IMR-90 (cell line): ENCODE measurements around the gene RIOK1. TPM values are rescaled to one million over a fixed set of nuclear protein-coding genes. Genes with fewer than 3 reads are reported as not detected.
A peak's percentile ranks its signal among the peaks of the same experiment; 100 is the strongest.

Experiments
- ATAC-seq: fragments of 200-7000 bp; cut with Tn5 transposase; 2 replicates; pipeline ENCODE4 v1.9.1; 2020; ENCODE audit warnings: low read depth, mild to moderate bottlenecking, moderate library complexity
- BruUV-seq: library from RNA; stranded (reverse); fragments of 400-500 nt; replicated peaks from 2 replicates; lab custom pipeline; 2021; lab: Mats Ljungman, UMichigan
- CTCF ChIA-PET: fragments of 300-600 bp; formaldehyde crosslinking; extraction: SDS; loops from one replicate; lab custom pipeline; 2021; ENCODE audit warnings: antibody characterized with exemption; lab: Yijun Ruan, JAX
- POLR2A ChIA-PET: fragments of 300-600 bp; sonication (Branson Sonifier 250); formaldehyde crosslinking; loops from one replicate; lab custom pipeline; 2022; ENCODE audit warnings: antibody characterized with exemption; ENCODE audit not compliant: unreplicated experiment; lab: Charles Lee
- DNase-seq: peaks from one replicate; pipeline ENCODE4 v3.0.0; 2013
- H2AFZ ChIP-seq: replicated peaks from 2 replicates; pipeline ENCODE3; 2013; ENCODE audit warnings: low read length, mild to moderate bottlenecking; ENCODE audit not compliant: poor library complexity
- H2AK5ac ChIP-seq: 2 replicates; pipeline ENCODE4 v1.6.1; 2013; ENCODE audit warnings: low read depth, low read length, inconsistent platforms
- H2AK9ac ChIP-seq: replicated peaks from 2 replicates; pipeline ENCODE3; 2013; ENCODE audit warnings: mild to moderate bottlenecking, low read depth, low read length, moderate library complexity; ENCODE audit not compliant: poor library complexity
- H2BK120ac ChIP-seq: 2 replicates; pipeline ENCODE4 v1.6.1; 2013; ENCODE audit warnings: low read depth, low read length, inconsistent platforms
- H2BK15ac ChIP-seq: 3 replicates; pipeline ENCODE4 v1.6.1; 2013; ENCODE audit warnings: low read depth, low read length, inconsistent platforms
- H2BK20ac ChIP-seq: 2 replicates; pipeline ENCODE4 v1.6.1; 2013; ENCODE audit warnings: low read depth, mild to moderate bottlenecking, inconsistent platforms, low read length, moderate library complexity
- H2BK5ac ChIP-seq: 2 replicates; pipeline ENCODE4 v1.6.1; 2013; ENCODE audit warnings: mild to moderate bottlenecking, low read depth, low read length, inconsistent platforms; ENCODE audit not compliant: poor library complexity, severe bottlenecking
- H3K14ac ChIP-seq: replicated peaks from 2 replicates; pipeline ENCODE4 v1.6.1; 2013; ENCODE audit warnings: low read depth, low read length, inconsistent platforms
- H3K18ac ChIP-seq: 2 replicates; pipeline ENCODE4 v1.6.1; 2013; ENCODE audit warnings: low read depth, low read length, control low read depth
- H3K23ac ChIP-seq: 2 replicates; pipeline ENCODE4 v1.6.1; 2013; ENCODE audit warnings: low read depth, low read length, inconsistent platforms
- H3K27ac ChIP-seq: 2 replicates; pipeline ENCODE4 v1.5.1; 2013; ENCODE audit warnings: mild to moderate bottlenecking, control low read depth, low read length; ENCODE audit not compliant: insufficient read depth
- H3K27me3 ChIP-seq: 2 replicates; pipeline ENCODE4 v1.6.1; 2013; ENCODE audit warnings: low read length; ENCODE audit not compliant: control insufficient read depth, insufficient read depth
- H3K36me3 ChIP-seq: 2 replicates; pipeline ENCODE4 v1.6.1; 2013; ENCODE audit warnings: low read length, mixed read lengths; ENCODE audit not compliant: control insufficient read depth, insufficient read depth
- H3K4ac ChIP-seq: 2 replicates; pipeline ENCODE4 v1.6.1; 2013; ENCODE audit warnings: low read depth, low read length, inconsistent platforms
- H3K4me1 ChIP-seq: 2 replicates; pipeline ENCODE4 v1.6.1; 2013; ENCODE audit warnings: low read length, mixed read lengths; ENCODE audit not compliant: control insufficient read depth, insufficient read depth
- H3K4me2 ChIP-seq: 2 replicates; pipeline ENCODE4 v1.6.1; 2013; ENCODE audit warnings: low read depth, mild to moderate bottlenecking, control low read depth, low read length, moderate library complexity
- H3K4me3 ChIP-seq: 2 replicates; pipeline ENCODE4 v1.5.1; 2013; ENCODE audit warnings: low read depth, mild to moderate bottlenecking, control low read depth, low read length, moderate library complexity; ENCODE audit not compliant: insufficient read depth
- H3K56ac ChIP-seq: 2 replicates; pipeline ENCODE4 v1.6.1; 2013; ENCODE audit warnings: low read length, inconsistent platforms; ENCODE audit not compliant: insufficient read depth; ENCODE audit errors: extremely low read depth
- H3K79me1 ChIP-seq, 2 experiments: 2 replicates each; pipeline ENCODE4 v1.6.1; 2013; ENCODE audit warnings: low read length in 2 of 2, inconsistent platforms in 1 of 2, low read depth in 1 of 2
- H3K9ac ChIP-seq: 2 replicates; pipeline ENCODE4 v1.6.1; 2013; ENCODE audit warnings: low read depth, low read length, control low read depth
- H3K9me1 ChIP-seq: 2 replicates; pipeline ENCODE4 v1.6.1; 2013; ENCODE audit warnings: low read length, inconsistent platforms; ENCODE audit not compliant: insufficient read depth
- H3K9me3 ChIP-seq: 2 replicates; pipeline ENCODE4 v1.6.1; 2013; ENCODE audit warnings: low read length; ENCODE audit not compliant: control insufficient read depth, insufficient read depth
- H4K20me1 ChIP-seq: 2 replicates; pipeline ENCODE4 v1.6.1; 2013; ENCODE audit warnings: low read length, inconsistent platforms; ENCODE audit not compliant: insufficient read depth
- H4K5ac ChIP-seq: 2 replicates; pipeline ENCODE4 v1.6.1; 2013; ENCODE audit warnings: mild to moderate bottlenecking, low read depth, low read length, control low read depth
- H4K8ac ChIP-seq, 2 experiments: 2 replicates each; pipeline ENCODE4 v1.6.1; 2013; ENCODE audit warnings: low read depth in 2 of 2, low read length in 2 of 2, control low read depth in 1 of 2, inconsistent platforms in 1 of 2
- H4K91ac ChIP-seq: 2 replicates; pipeline ENCODE4 v1.6.1; 2013; ENCODE audit warnings: low read depth, low read length, inconsistent platforms; ENCODE audit not compliant: insufficient read depth
- CEBPB ChIP-seq: IDR thresholded peaks from 2 replicates; pipeline ENCODE4 v1.6.1; 2012; ENCODE audit warnings: low read depth, low read length, improper control_type of control experiment
- RCOR1 ChIP-seq: IDR thresholded peaks from 2 replicates; pipeline ENCODE4 v1.6.1; 2012; ENCODE audit warnings: mild to moderate bottlenecking, low read length, improper control_type of control experiment; ENCODE audit not compliant: insufficient replicate concordance
- WGBS, 2 experiments: methylation state at CpG; one replicate each; pipeline versions ENCODE4 v1.1.5 to v1.1.7; 2013; ENCODE audit warnings: missing lambda C conversion rate in 2 of 2; ENCODE audit not compliant: insufficient read length in 1 of 2; ENCODE audit errors: extremely low coverage in 2 of 2; 5-methylcytosine and 5-hydroxymethylcytosine counted together
- dilution Hi-C: fragments of 300-500 bp; cut with HindIII; formaldehyde crosslinking; loops from one replicate; pipeline ENCODE4 v1.14.3; 2018; ENCODE audit warnings: low sequenced_read_pairs; ENCODE audit not compliant: unreplicated experiment
- in situ Hi-C: fragments of 300-500 bp; cut with MboI; formaldehyde crosslinking; loops from 3 replicates; pipeline ENCODE4 v1.14.3; 2019; ENCODE audit warnings: low sequenced_read_pairs, inconsistent platforms, mixed read lengths
- intact Hi-C: fragments of 100-400 bp; cut with micrococcal nuclease; formaldehyde crosslinking; loops from 2 replicates; pipeline ENCODE4 v1.10.0; 2022
- polyA plus RNA-seq, 3 experiments: library from polyadenylated mRNA; depleted of rRNA; stranded (reverse); fragments of >200 nt; gene quantifications; 2 replicates each; pipeline ENCODE4 v1.2.3, GENCODE V29; 2012; ENCODE audit warnings: low replicate concordance in 1 of 3
- total RNA-seq: library from RNA; depleted of rRNA; stranded (reverse); fragments of >200 nt; gene quantifications from 2 replicates; pipeline ENCODE4 v1.2.3, GENCODE V29; 2012

Gene RIOK1
- total and polyA plus RNA-seq, 2 of the 4 experiments (the other 2 are of a cell fraction): 17.0 to 17.8 TPM

GRCh38 chr6:7419065-7419464 is 29.5 kb downstream of the RIOK1 start:
- peak overlapping the region; percentile 2; the same call in 1 of the 2 replicates for H3K18ac ChIP-seq
- DNase-seq: peak; percentile 57
- no peak overlapping the region for H2BK20ac ChIP-seq
- no peak overlapping the region for H3K14ac ChIP-seq
- intact Hi-C loops: loop anchor here (2.0 kb wide), 1 partner anchor 172 kb away; the partner anchor contains the start of gene SNRNP48
- H3K4ac ChIP-seq: peak overlapping the region; percentile 45; the same call in 1 of the 2 replicates
- H4K20me1 ChIP-seq: 0 out of 2 replicates have a peak, but pooled peaks cover 3% of the 10 kb centered on the region
- H3K27ac ChIP-seq: no peak overlapping the region
- TF ChIP-seq RCOR1: no peak
- TF ChIP-seq CEBPB: peak; percentile 52; the same call in 1 of the 2 replicates
- no peaks in the 10 kb centered on the region for H3K27me3 ChIP-seq
- no peaks in the 10 kb centered on the region for H3K9me3 ChIP-seq
- ATAC-seq: peak; percentile 70
- H3K4me3 ChIP-seq: no peak overlapping the region
- H3K23ac ChIP-seq: no peak overlapping the region; the same call in 1 of the 2 replicates
- H3K4me2 ChIP-seq: peak overlapping the region; percentile 12; the same call in 1 of the 2 replicates
- dilution Hi-C loops: no loop called here
- H4K8ac ChIP-seq: no peak overlapping the region; a peak in 1 of 4 replicates
- H3K9me1 ChIP-seq: peaks cover 10% of the 10 kb centered on the region; the same call in 1 of the 2 replicates
- H2AK9ac ChIP-seq: no peak overlapping the region
- no peak overlapping the region for H3K9ac ChIP-seq
- H2AK5ac ChIP-seq: no peak overlapping the region
- no peak overlapping the region for H3K56ac ChIP-seq
- H2BK5ac ChIP-seq: peak overlapping the region; percentile 54
- in situ Hi-C loops: no loop called here
- CTCF ChIA-PET: interaction anchor here (0.6 to 1.0 kb wide), 2 partner anchors 9 to 79 kb away, joined by 3 read pairs; no protein-coding TSS in a partner anchor
- no CpG with 5 or more reads among the region's 1 CpG for WGBS, 2 experiments
- H2BK120ac ChIP-seq: no peak overlapping the region
- peaks cover 5 to 6% of the 10 kb centered on the region in 2 experiments; a peak in 1 of 4 replicates for H3K79me1 ChIP-seq
- no TSS peak for BruUV-seq
- H3K36me3 ChIP-seq: peaks cover 8% of the 10 kb centered on the region
- peaks cover 8% of the 10 kb centered on the region for H3K4me1 ChIP-seq
- no peak overlapping the region for H2AFZ ChIP-seq
- H4K5ac ChIP-seq: no peak overlapping the region
- POLR2A ChIA-PET: no interaction called here
- H2BK15ac ChIP-seq: no peak overlapping the region
- H4K91ac ChIP-seq: peak overlapping the region; percentile 2; the same call in 1 of the 2 replicates
